A673 (cell line): Measurements from ENCODE around the gene MORN5.

Experiments
- CTCF ChIP-seq: fragments of 300-800, 200-600 bp; sonication (generic); conservative IDR thresholded peaks from 2 replicates; pipeline ENCODE4 v1.5.1; 2017; ENCODE audit warnings: low read depth, mild to moderate bottlenecking, antibody characterized with exemption, low read length, moderate library complexity, mixed read lengths
- EZH2 ChIP-seq: fragments of 200-600 bp; sonication (generic); IDR thresholded peaks from 2 replicates; pipeline ENCODE4 v1.6.1; 2017; ENCODE audit warnings: borderline replicate concordance, low read depth, mild to moderate bottlenecking, mixed read lengths, antibody characterized with exemption, low read length; ENCODE audit not compliant: poor library complexity, severe bottlenecking

- TF ChIP-seq EZH2 (no peak), CTCF (no peak)
Measured at GRCh38 chr9:122186777-122187470, 27.2 kb downstream of the MORN5 start.
